Spleen (tissue), 11 donors: Measurements from ENCODE around the gene TMEM207. TPM values are rescaled to one million over a fixed set of nuclear protein-coding genes. Genes with fewer than 3 reads are reported as not detected.

Experiments used
- DNase-seq: peaks from one replicate; pipeline ENCODE4 v3.0.0-alpha.2; 2020
- H3K27ac ChIP-seq, 8 donors: fragments of 200-600 bp; sonication (generic) in 7 of 8; 1 replicate in 4 of 8; 2 replicates in 4 of 8; pipeline versions ENCODE4 v1.5.0 to v1.8.0; 2016 to 2021; ENCODE audit warnings: inconsistent platforms in 4 of 8, mild to moderate bottlenecking in 4 of 8, moderate library complexity in 1 of 8
- H3K27me3 ChIP-seq, 7 donors: fragments of 200-600 bp; sonication (generic) in 6 of 7; replicated peaks in 1 of 7; 1 replicate in 4 of 7; 2 replicates in 3 of 7; pipeline versions ENCODE4 v1.5.0 to v1.8.0; 2016 to 2021; ENCODE audit warnings: inconsistent platforms in 3 of 7, mild to moderate bottlenecking in 1 of 7
- H3K36me3 ChIP-seq, 6 donors: fragments of 200-600 bp; sonication (generic) in 5 of 6; 1 replicate in 4 of 6; 2 replicates in 2 of 6; pipeline versions ENCODE4 v1.5.0 to v1.8.0; 2016 to 2021; ENCODE audit warnings: inconsistent platforms in 2 of 6
- H3K4me1 ChIP-seq, 6 donors: fragments of 200-600 bp; sonication (generic) in 5 of 6; 1 replicate in 3 of 6; 2 replicates in 3 of 6; pipeline versions ENCODE4 v1.5.0 to v1.8.0; 2016 to 2021; ENCODE audit warnings: inconsistent platforms in 3 of 6
- H3K4me3 ChIP-seq, 8 donors: fragments of 200-600 bp; sonication (generic) in 7 of 8; 1 replicate in 4 of 8; 2 replicates in 4 of 8; pipeline versions ENCODE4 v1.5.0 to v1.8.0; 2016 to 2021; ENCODE audit warnings: inconsistent platforms in 4 of 8, mild to moderate bottlenecking in 4 of 8, moderate library complexity in 2 of 8
- H3K9me3 ChIP-seq, 8 donors: fragments of 200-600 bp; sonication (generic) in 7 of 8; 1 replicate in 4 of 8; 2 replicates in 4 of 8; pipeline versions ENCODE4 v1.5.0 to v1.8.0; 2016 to 2021; ENCODE audit warnings: inconsistent platforms in 4 of 8
- POLR2A ChIP-seq, 3 donors: fragments of 450-650 bp; IDR thresholded peaks; one replicate each; pipeline ENCODE4 v1.5.1; 2017; ENCODE audit warnings: antibody characterized with exemption in 3 of 3, mild to moderate bottlenecking in 1 of 3
- POLR2AphosphoS5 ChIP-seq, 3 donors: sonication (generic); formaldehyde crosslinking; IDR thresholded peaks; one replicate each; pipeline ENCODE4 v1.5.1; 2017; ENCODE audit warnings: antibody characterized with exemption in 3 of 3
- WGBS, 5 donors: extraction: QIAGEN DNeasy Blood & Tissue Kit in 3 of 5; methylation state at CpG; one replicate each; pipeline versions ENCODE4 v1.1.5 to v1.1.7; 2013 to 2018; 5-methylcytosine and 5-hydroxymethylcytosine counted together
- intact Hi-C: fragments of 100-400 bp; cut with DNase I; formaldehyde crosslinking; loops from one replicate; pipeline ENCODE4 v1.15.0; 2023; ENCODE audit warnings: low total_unique reads
- polyA plus RNA-seq, 3 donors: library from polyadenylated mRNA; stranded (reverse); fragments of 200-250 nt; gene quantifications; one replicate each; pipeline ENCODE4 v1.2.1, GENCODE V29; 2013
- total RNA-seq, 7 donors: library from RNA; depleted of rRNA in 3 of 7; stranded (reverse); fragments of >200 nt in 3 of 7; fragmentation: NEBNext Ultra II Directional in 4 of 7; extraction: Animal tissue kit (Norgen Biotek cat#: 25700) in 4 of 7; gene quantifications; one replicate each; pipeline versions ENCODE4 v1.1.0 to v1.2.1, GENCODE V29; 2016 to 2021
- TF ChIP-seq, protein P1 (sequence below), 11 experiments: fragments of 200-600 bp in 7 of 11; fragments of 450-650 bp in 4 of 11; sonication (generic) in 4 of 11; IDR thresholded peaks in 8 of 11; conservative IDR thresholded peaks in 3 of 11; 1 replicate in 7 of 11; 2 replicates in 4 of 11; pipeline versions ENCODE4 v1.4.0 to v1.8.0; 2016 to 2021; ENCODE audit warnings: antibody characterized with exemption in 11 of 11, inconsistent platforms in 4 of 11, mild to moderate bottlenecking in 1 of 11
- donor health status: healthy with polysubstance abuse.
- donor health status: DM: no; HTN: no; CAD: no; lungs with moderate emphysema.
- donor health status: DM: no; HTN: no; CAD: no.
- donor health status: Bipolar disorder and iron deficiency.
- donor health status: healthy.
- donor health status: DM: no; HTN: no; CAD: no.
- donor health status: DM: yes; HTN: yes; CAD: no.

TMEM207 gene
- total and polyA plus RNA-seq, 10 donors = not detected

DNA sequence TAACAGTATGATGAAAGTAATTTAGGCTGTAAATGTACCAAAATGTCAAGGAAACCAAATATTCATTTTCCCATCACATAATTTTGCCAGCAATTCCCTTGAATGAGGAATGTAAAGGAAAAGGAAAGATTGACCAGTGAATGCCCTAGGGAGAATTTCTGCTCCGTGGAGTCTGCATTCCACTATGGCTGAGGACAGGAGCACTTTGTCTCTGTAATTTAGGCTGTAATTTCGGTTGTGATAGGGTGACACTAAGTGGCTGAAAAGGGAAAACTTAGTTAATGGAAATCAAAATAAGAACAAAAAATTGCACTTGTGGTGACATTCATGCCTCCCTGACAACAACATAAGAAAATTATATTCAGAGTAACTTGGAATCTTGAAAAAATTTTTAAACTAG, 8.3 kb upstream of the TMEM207 start:
- H3K4me1 ChIP-seq = no peaks in the 10 kb centered on the region
- DNase-seq = no peak
- TF ChIP-seq, protein P1, sequence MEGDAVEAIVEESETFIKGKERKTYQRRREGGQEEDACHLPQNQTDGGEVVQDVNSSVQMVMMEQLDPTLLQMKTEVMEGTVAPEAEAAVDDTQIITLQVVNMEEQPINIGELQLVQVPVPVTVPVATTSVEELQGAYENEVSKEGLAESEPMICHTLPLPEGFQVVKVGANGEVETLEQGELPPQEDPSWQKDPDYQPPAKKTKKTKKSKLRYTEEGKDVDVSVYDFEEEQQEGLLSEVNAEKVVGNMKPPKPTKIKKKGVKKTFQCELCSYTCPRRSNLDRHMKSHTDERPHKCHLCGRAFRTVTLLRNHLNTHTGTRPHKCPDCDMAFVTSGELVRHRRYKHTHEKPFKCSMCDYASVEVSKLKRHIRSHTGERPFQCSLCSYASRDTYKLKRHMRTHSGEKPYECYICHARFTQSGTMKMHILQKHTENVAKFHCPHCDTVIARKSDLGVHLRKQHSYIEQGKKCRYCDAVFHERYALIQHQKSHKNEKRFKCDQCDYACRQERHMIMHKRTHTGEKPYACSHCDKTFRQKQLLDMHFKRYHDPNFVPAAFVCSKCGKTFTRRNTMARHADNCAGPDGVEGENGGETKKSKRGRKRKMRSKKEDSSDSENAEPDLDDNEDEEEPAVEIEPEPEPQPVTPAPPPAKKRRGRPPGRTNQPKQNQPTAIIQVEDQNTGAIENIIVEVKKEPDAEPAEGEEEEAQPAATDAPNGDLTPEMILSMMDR (IDR thresholded peaks at IDR 0.05 in 8 of 11, conservative IDR thresholded peaks at IDR 0.05 in 3 of 11) = no peak
- TF ChIP-seq POLR2AphosphoS5 (IDR thresholded peaks at IDR 0.05) = no peak
- TF ChIP-seq POLR2A (IDR thresholded peaks at IDR 0.05) = no peak
- no peak overlapping the region for H3K4me3 ChIP-seq
- H3K27ac ChIP-seq = no peak overlapping the region
- no peaks in the 10 kb centered on the region for H3K27me3 ChIP-seq
- no peaks in the 10 kb centered on the region for H3K36me3 ChIP-seq
- intact Hi-C loops = no loop called here
- WGBS, 5 donors = 38 to 57% (median 53%) methylated on average over 2 of the region's 2 CpGs
- no peaks in the 10 kb centered on the region for H3K9me3 ChIP-seq

DNA sequence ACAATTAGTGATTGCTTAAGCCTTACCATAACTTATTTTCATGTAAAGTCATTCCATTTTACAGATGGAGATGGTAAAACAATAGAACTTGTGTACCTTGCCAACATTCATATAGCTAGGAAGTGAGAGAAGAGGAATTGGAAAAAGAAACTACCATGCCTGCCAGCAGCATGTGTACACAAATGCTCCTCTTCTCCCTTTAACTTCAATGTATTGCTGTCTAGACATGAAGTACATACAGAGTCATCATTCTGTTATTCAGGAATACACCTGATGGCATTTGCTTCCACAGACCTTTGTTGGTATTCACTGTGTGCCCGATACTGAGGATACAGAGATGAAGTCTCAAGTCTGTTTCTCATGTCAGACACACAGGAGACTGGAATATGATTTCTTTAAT, 7.1 kb upstream of the TMEM207 start:
- no peak for TF ChIP-seq POLR2A (IDR thresholded peaks at IDR 0.05)
- TF ChIP-seq POLR2AphosphoS5 (IDR thresholded peaks at IDR 0.05) = no peak
- TF ChIP-seq, protein P1 (IDR thresholded peaks at IDR 0.05 in 8 of 11, conservative IDR thresholded peaks at IDR 0.05 in 3 of 11) = no peak
- intact Hi-C loops = no loop called here

GRCh38 chr3:190455828-190456227, 6.1 kb upstream of the TMEM207 start:
- no peaks in the 10 kb centered on the region for H3K9me3 ChIP-seq
- no peaks in the 10 kb centered on the region for H3K36me3 ChIP-seq
- intact Hi-C loops = no loop called here
- H3K27me3 ChIP-seq = no peaks in the 10 kb centered on the region
- no peak for TF ChIP-seq POLR2A (IDR thresholded peaks at IDR 0.05)
- TF ChIP-seq POLR2AphosphoS5 (IDR thresholded peaks at IDR 0.05) = no peak
- TF ChIP-seq, protein P1 (IDR thresholded peaks at IDR 0.05 in 8 of 11, conservative IDR thresholded peaks at IDR 0.05 in 3 of 11) = no peak
- no peaks in the 10 kb centered on the region for H3K4me1 ChIP-seq
- DNase-seq = no peak
- H3K27ac ChIP-seq = no peak overlapping the region
- WGBS, 5 donors = 86 to 97% (median 92%) methylated on average over 2 of the region's 2 CpGs
- H3K4me3 ChIP-seq = no peak overlapping the region

More for the DNA sequence above, 7.1 kb upstream of the TMEM207 start:
- H3K4me3 ChIP-seq = no peak overlapping the region
- no peak for DNase-seq
- 84 to 100% (median 89%) methylated on average over 1 of the region's 1 CpG for WGBS, 5 donors
- H3K9me3 ChIP-seq = no peaks in the 10 kb centered on the region
- H3K36me3 ChIP-seq = no peaks in the 10 kb centered on the region
- H3K27me3 ChIP-seq = no peaks in the 10 kb centered on the region
- no peaks in the 10 kb centered on the region for H3K4me1 ChIP-seq
- H3K27ac ChIP-seq = no peak overlapping the region

GRCh38 chr3:190448256-190448655, 1.4 kb downstream of the TMEM207 start:
- Histone ChIP-seq H3K4me3 (no peak overlapping the region), H3K9me3 (no peaks in the 10 kb centered on the region), H3K27me3 (no peaks in the 10 kb centered on the region), H3K4me1 (peaks cover 0 to 10% (median 2%) of the 10 kb centered on the region in 6 donors), H3K27ac (no peak overlapping the region), H3K36me3 (no peaks in the 10 kb centered on the region)
- WGBS, 5 donors = 74 to 82% (median 81%) methylated on average over 2 of the region's 2 CpGs
- TF ChIP-seq POLR2A (IDR thresholded peaks at IDR 0.05) (no peak), POLR2AphosphoS5 (IDR thresholded peaks at IDR 0.05) (no peak)
- TF ChIP-seq, protein P1 (IDR thresholded peaks at IDR 0.05 in 8 of 11, conservative IDR thresholded peaks at IDR 0.05 in 3 of 11) = no peak
- intact Hi-C loops = no loop called here
- DNase-seq = no peak
